Body of pancreas (tissue), 4 donors: ENCODE measurements around the gene CTRL. TPM values are rescaled to one million over a fixed set of nuclear protein-coding genes. Genes with fewer than 3 reads are reported as not detected.
A peak's percentile ranks its signal among the peaks of the same experiment; 100 is the strongest.

ENCODE experiments used
- ATAC-seq: fragments of 150-250 bp; one replicate; pipeline ENCODE4 v1.9.1; 2016
- DNase-seq, 4 donors: peaks; one replicate each; pipeline ENCODE4 v3.0.0-alpha.2; 2019
- H3K27ac ChIP-seq, 4 donors: fragments of 200-600 bp; sonication (generic); 1 replicate in 3 of 4; 2 replicates in 1 of 4; pipeline versions ENCODE4 v1.5.1 to v1.6.1; 2016 to 2019; ENCODE audit warnings: mild to moderate bottlenecking in 1 of 4, mixed read lengths in 1 of 4, moderate library complexity in 1 of 4
- H3K27me3 ChIP-seq, 2 donors: fragments of 200-600 bp; sonication (generic); one replicate each; pipeline ENCODE4 v1.6.0; 2016; ENCODE audit warnings: mild to moderate bottlenecking in 1 of 2
- H3K36me3 ChIP-seq, 2 donors: fragments of 200-600 bp; sonication (generic); replicated peaks in 1 of 2; 2 replicates each; pipeline ENCODE4 v1.5.1; 2016; ENCODE audit warnings: low read depth in 2 of 2; ENCODE audit not compliant: insufficient read depth in 1 of 2
- H3K4me1 ChIP-seq: fragments of 200-600 bp; sonication (generic); one replicate; pipeline ENCODE4 v1.6.0; 2016
- H3K4me3 ChIP-seq, 2 donors: fragments of 200-600 bp; sonication (generic); 1 replicate in 1 of 2; 2 replicates in 1 of 2; pipeline ENCODE4 v1.5.1; 2016 to 2019
- H3K9me3 ChIP-seq, 3 donors: fragments of 200-600 bp; sonication (generic); 1 replicate in 2 of 3; 2 replicates in 1 of 3; pipeline ENCODE4 v1.5.1; 2016
- CTCF ChIP-seq, 7 experiments: fragments of 450-650 bp in 4 of 7; fragments of 200-600 bp in 3 of 7; sonication (generic) in 3 of 7; IDR thresholded peaks; one replicate each; pipeline ENCODE4 v1.5.1; 2016 to 2019; ENCODE audit warnings: antibody characterized with exemption in 7 of 7
- POLR2A ChIP-seq, 3 donors: fragments of 450-650 bp; IDR thresholded peaks; one replicate each; pipeline ENCODE4 v1.6.1; 2016; ENCODE audit warnings: antibody characterized with exemption in 3 of 3, mild to moderate bottlenecking in 2 of 3
- WGBS, 2 donors: methylation state at CpG; one replicate each; pipeline ENCODE4 v1.1.5; 2017; 5-methylcytosine and 5-hydroxymethylcytosine counted together
- intact Hi-C: fragments of 100-400 bp; cut with DNase I; formaldehyde crosslinking; loops from one replicate; pipeline ENCODE4 v1.15.1; 2023
- total RNA-seq, 2 donors: library from RNA; depleted of rRNA; stranded (reverse); fragments of >200 nt; gene quantifications; one replicate each; pipeline ENCODE4 v1.1.0, GENCODE V29; 2016

The CTRL gene
- total RNA-seq = 1,000 to 10,000 TPM in 1 of 2 donors, 100 to 1,000 TPM in 1; 286 to 1,726 TPM

- 25 to 48% methylated on average over 11 to 15 of the region's 15 CpGs for WGBS, 2 donors
- intact Hi-C loops = no loop called here
- DNase-seq (peak; percentile 82 to 91 (median 90)), ATAC-seq (peak; percentile 31)
- Histone ChIP-seq H3K36me3 (no peaks in the 10 kb centered on the region), H3K4me3 (peak within 1 kb of the TSS in 1 of 2 donors; percentile 16), H3K27me3 (no peaks in the 10 kb centered on the region), H3K4me1 (peaks cover 77% of the 10 kb centered on the region), H3K9me3 (no peaks in the 10 kb centered on the region), H3K27ac (peak within 1 kb of the TSS; percentile 78 to 82 (median 80))
- TF ChIP-seq CTCF (IDR thresholded peaks at IDR 0.05) (peak in 4 of 7 experiments; percentile 40 to 61 (median 47)), POLR2A (IDR thresholded peaks at IDR 0.05) (peak; percentile 75 to 96 (median 95))
Observed at GRCh38 chr16:67931712-67932461, at the start of gene CTRL. TSS of gene CTRL (minus strand) at chr16:67931862. CDS start at chr16:67931852, 10 bp downstream.

- no peak for ATAC-seq
- Histone ChIP-seq H3K9me3 (no peaks in the 10 kb centered on the region), H3K27ac (no peak within 1 kb of the TSS), H3K27me3 (no peaks in the 10 kb centered on the region), H3K4me1 (peaks cover 3% of the 10 kb centered on the region), H3K36me3 (no peaks in the 10 kb centered on the region), H3K4me3 (no peak within 1 kb of the TSS)
- TF ChIP-seq POLR2A (IDR thresholded peaks at IDR 0.05) = no peak
- peak in 3 of 7 experiments; percentile 9 to 21 (median 19) for TF ChIP-seq CTCF (IDR thresholded peaks at IDR 0.05)
- no peak for DNase-seq
- intact Hi-C loops = no loop called here
- WGBS, 2 donors = 54 to 70% methylated on average over 14 to 42 of the region's 62 CpGs
Observed at GRCh38 chr16:67979955-67980678, 48.5 kb upstream of the CTRL start, which contains the start of gene DPEP3. TSS of gene DPEP3 (minus strand) at chr16:67980499. CDS start at chr16:67980380, 119 bp downstream.

- 67 to 79% methylated on average over 7 to 9 of the region's 9 CpGs for WGBS, 2 donors
- intact Hi-C loops = no loop called here
Observed at GRCh38 chr16:67977469-67978227, 46.0 kb upstream of the CTRL start.

GRCh38 chr16:67977005-67977404 is 45.3 kb upstream of the CTRL start:
- intact Hi-C loops = no loop called here
- H3K4me3 ChIP-seq = no peak overlapping the region
- DNase-seq (no peak), ATAC-seq (no peak)
- no peaks in the 10 kb centered on the region for H3K36me3 ChIP-seq
- H3K27ac ChIP-seq = no peak overlapping the region
- WGBS, 2 donors = 51 to 55% methylated on average over 5 of the region's 5 CpGs
- TF ChIP-seq CTCF (IDR thresholded peaks at IDR 0.05) = no peak
- no peak for TF ChIP-seq POLR2A (IDR thresholded peaks at IDR 0.05)
- H3K4me1 ChIP-seq = no peaks in the 10 kb centered on the region
- H3K9me3 ChIP-seq = no peaks in the 10 kb centered on the region
- no peaks in the 10 kb centered on the region for H3K27me3 ChIP-seq

More at GRCh38 chr16:67977469-67978227, 46.0 kb upstream of the CTRL start:
- Histone ChIP-seq H3K4me3 (no peak overlapping the region), H3K36me3 (no peaks in the 10 kb centered on the region), H3K27me3 (no peaks in the 10 kb centered on the region), H3K4me1 (no peaks in the 10 kb centered on the region), H3K27ac (no peak overlapping the region), H3K9me3 (no peaks in the 10 kb centered on the region)
- DNase-seq (no peak), ATAC-seq (no peak)
- TF ChIP-seq POLR2A (IDR thresholded peaks at IDR 0.05) (no peak), CTCF (IDR thresholded peaks at IDR 0.05) (no peak)
